A549 (cell line): ENCODE measurements around the gene CETN3. TPM values are rescaled to one million over a fixed set of nuclear protein-coding genes. Genes with fewer than 3 reads are reported as not detected.

Source experiments
- ATAC-seq, 2 experiments: fragments of 200-7000 bp in 1 of 2; fragments of >200 bp in 1 of 2; cut with Nextera tagmentation in 1 of 2; cut with Tn5 transposase in 1 of 2; 3 replicates each; pipeline versions ENCODE4 v1.8.0 to v1.9.1; 2018 to 2020; ENCODE audit warnings: mild to moderate bottlenecking in 1 of 2, moderate library complexity in 1 of 2
- CTCF ChIA-PET: fragments of 300-600 bp; sonication (Branson Sonifier 250); formaldehyde crosslinking; extraction: SDS; loops from one replicate; lab custom pipeline; 2021; ENCODE audit warnings: antibody characterized with exemption, inconsistent platforms; lab: Yijun Ruan, JAX
- POLR2A ChIA-PET: fragments of 350-600 bp; formaldehyde crosslinking; extraction: SDS; loops from one replicate; lab custom pipeline; 2021; ENCODE audit warnings: antibody characterized with exemption, inconsistent platforms; lab: Yijun Ruan, JAX
- DNase-seq, 2 experiments: peaks; one replicate each; pipeline versions ENCODE4 v3.0.0 to v3.0.0-alpha.2; 2011 to 2016; ENCODE audit warnings: low read depth in 1 of 2, low spot score in 1 of 2
- FAIRE-seq: peaks from 2 replicates; lab custom pipeline; 2011; peaks lifted over from hg19 to GRCh38; lab: Jason Lieb, UNC
- H3K27ac ChIP-seq, 2 experiments: fragments of >200 bp; sonication (Bioruptor Twin); formaldehyde crosslinking; 3 replicates each; pipeline ENCODE4 v1.5.1; 2016 to 2017
- H3K4me1 ChIP-seq: fragments of >200 bp; sonication (Bioruptor Twin); formaldehyde crosslinking; 3 replicates; pipeline ENCODE4 v1.6.1; 2016
- H3K4me2 ChIP-seq: fragments of >200 bp; sonication (Bioruptor Twin); formaldehyde crosslinking; 3 replicates; pipeline ENCODE4 v1.6.1; 2016
- H3K4me3 ChIP-seq: fragments of >200 bp; sonication (Bioruptor Twin); formaldehyde crosslinking; 3 replicates; pipeline ENCODE4 v1.5.1; 2016
- H3K9me3 ChIP-seq: fragments of >200 bp; sonication (Bioruptor Twin); formaldehyde crosslinking; 3 replicates; pipeline ENCODE4 v1.6.1; 2016
- BCL3 ChIP-seq: fragments of >200 bp; sonication (Bioruptor Twin); formaldehyde crosslinking; IDR thresholded peaks from 3 replicates; pipeline ENCODE4 v1.6.1; 2016
- CHD2 ChIP-seq: fragments of 150-350 bp; IDR thresholded peaks from 2 replicates; pipeline ENCODE4 v1.6.1; 2014; ENCODE audit warnings: low read length; ENCODE audit not compliant: partially characterized antibody
- EHMT2 ChIP-seq: fragments of 200-600 bp; sonication (generic); IDR thresholded peaks from 2 replicates; pipeline ENCODE4 v1.6.1; 2016; ENCODE audit warnings: antibody characterized with exemption, low read depth, mild to moderate bottlenecking, moderate library complexity
- ESRRA ChIP-seq: fragments of 150-350 bp; IDR thresholded peaks from 2 replicates; pipeline ENCODE4 v1.6.1; 2014; ENCODE audit warnings: mild to moderate bottlenecking, low read length, borderline replicate concordance
- FOSL2 ChIP-seq, 2 experiments: fragments of 450-650 bp in 1 of 2; fragments of >200 bp in 1 of 2; sonication (Bioruptor Twin) in 1 of 2; formaldehyde crosslinking; IDR thresholded peaks; 2 replicates each; pipeline versions ENCODE4 v1.5.0 to v1.6.1; 2016 to 2020; ENCODE audit warnings: mild to moderate bottlenecking in 1 of 2, moderate library complexity in 1 of 2
- GATA3 ChIP-seq: IDR thresholded peaks from 2 replicates; pipeline ENCODE4 v1.6.1; 2012; ENCODE audit warnings: borderline replicate concordance
- JUNB ChIP-seq: fragments of >200 bp; sonication (Bioruptor Twin); formaldehyde crosslinking; IDR thresholded peaks from 2 replicates; pipeline ENCODE4 v1.6.1; 2016
- KDM1A ChIP-seq: fragments of 200-600 bp; sonication (generic); IDR thresholded peaks from 2 replicates; pipeline ENCODE4 v1.6.1; 2016; ENCODE audit warnings: low read depth, mild to moderate bottlenecking
- MAFK ChIP-seq: fragments of 450-650 bp; IDR thresholded peaks from 2 replicates; pipeline ENCODE4 v1.6.1; 2014; ENCODE audit not compliant: partially characterized antibody
- MAZ ChIP-seq: fragments of 150-350 bp; IDR thresholded peaks from 2 replicates; pipeline ENCODE4 v1.6.1; 2014; ENCODE audit warnings: antibody characterized with exemption, low read depth, low read length, borderline replicate concordance
- RAD21 ChIP-seq, 2 experiments: fragments of >200 bp in 1 of 2; sonication (Bioruptor Twin) in 1 of 2; formaldehyde crosslinking in 1 of 2; IDR thresholded peaks in 1 of 2; conservative IDR thresholded peaks in 1 of 2; 2 replicates in 1 of 2; 3 replicates in 1 of 2; pipeline ENCODE4 v1.6.1; 2012 to 2018; ENCODE audit warnings: inconsistent platforms in 1 of 2
- REST ChIP-seq: fragments of 200-600 bp; sonication (generic); IDR thresholded peaks from 2 replicates; pipeline ENCODE4 v1.6.1; 2016; ENCODE audit warnings: antibody characterized with exemption, mild to moderate bottlenecking, moderate library complexity
- TP53 ChIP-seq: fragments of 250-450 bp; sonication (Bioruptor Pico); IDR thresholded peaks from 2 replicates; pipeline ENCODE4 v1.5.0; 2021; ENCODE audit warnings: mild to moderate bottlenecking, moderate library complexity
- ZFP36 ChIP-seq: fragments of 450-650 bp; IDR thresholded peaks from 2 replicates; pipeline ENCODE4 v1.6.1; 2014; ENCODE audit warnings: borderline replicate concordance; ENCODE audit not compliant: partially characterized antibody
- ZNF302 ChIP-seq: fragments of 250-450 bp; sonication (Bioruptor Pico); IDR thresholded peaks from 2 replicates; pipeline ENCODE4 v1.9.0; 2021; ENCODE audit warnings: inconsistent platforms, mild to moderate bottlenecking, moderate library complexity
- WGBS: methylation state at CpG from one replicate; pipeline ENCODE4 v1.1.6; 2017; ENCODE audit errors: missing lambda C conversion rate; 5-methylcytosine and 5-hydroxymethylcytosine counted together
- polyA plus RNA-seq, 4 experiments: library from polyadenylated mRNA; depleted of rRNA in 3 of 4; stranded (reverse); fragments of >200 nt; fragmentation: RNase III in 1 of 4; extraction: RNeasy Plus Mini Kit Qiagen cat#74134 plus additional on column Dnase treatment in 1 of 4; gene quantifications; 2 replicates in 3 of 4; 3 replicates in 1 of 4; pipeline ENCODE4 v1.2.3, GENCODE V29; 2011 to 2017
- TF ChIP-seq, protein P1 (sequence below): fragments of >200 bp; sonication (Bioruptor Twin); formaldehyde crosslinking; IDR thresholded peaks from 2 replicates; pipeline ENCODE4 v1.6.1; 2016

CETN3 gene
- polyA plus RNA-seq, 2 of the 4 experiments (the other 2 are of a cell fraction): 49.9 to 50.8 TPM

DNA sequence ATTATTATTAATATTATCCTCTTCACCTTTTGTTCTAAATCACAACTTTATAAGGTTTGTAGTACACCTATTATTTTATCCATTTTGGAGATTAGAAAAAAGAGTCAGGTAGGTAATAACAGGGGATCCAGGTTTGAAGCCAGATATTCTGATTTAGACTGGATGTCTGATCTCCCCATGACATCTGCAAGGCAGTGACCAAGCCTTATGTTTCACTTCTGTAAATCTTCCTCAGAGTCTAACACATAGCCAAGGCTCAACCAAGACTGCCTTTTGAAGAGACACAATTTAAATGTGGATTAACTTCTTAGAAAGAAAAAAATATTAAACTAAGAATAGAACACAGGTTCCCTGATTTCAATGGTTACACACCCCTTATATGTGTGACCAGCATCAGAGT is 44.2 kb downstream of the CETN3 start (continued):
- TF ChIP-seq TP53 (CRISPR knock-in tag) (no peak), REST (no peak), ZNF302 (CRISPR knock-in tag) (no peak), ESRRA (no peak), RAD21 (conservative IDR thresholded peaks at IDR 0.05 in 1 of 2, IDR thresholded peaks at IDR 0.05 in 1 of 2) (no peak), MAZ (no peak), EHMT2 (no peak)
- TF ChIP-seq, all 56 proteins: peak for 0

GRCh38 chr5:90359073-90359920 is 50.3 kb downstream of the CETN3 start:
- no peak for TF ChIP-seq JUNB
- no peak for TF ChIP-seq ZFP36
- no peak for TF ChIP-seq FOSL2 (IDR thresholded peaks at IDR 0.05)
- no peak for TF ChIP-seq FOSL2 (CRISPR knock-in tag; IDR thresholded peaks at IDR 0.05)
- TF ChIP-seq GATA3: no peak
- TF ChIP-seq KDM1A: no peak
- no peak for TF ChIP-seq MAFK
- TF ChIP-seq, protein P1, sequence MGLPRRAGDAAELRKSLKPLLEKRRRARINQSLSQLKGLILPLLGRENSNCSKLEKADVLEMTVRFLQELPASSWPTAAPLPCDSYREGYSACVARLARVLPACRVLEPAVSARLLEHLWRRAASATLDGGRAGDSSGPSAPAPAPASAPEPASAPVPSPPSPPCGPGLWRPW: no peak
- TF ChIP-seq BCL3: no peak
- POLR2A ChIA-PET: no interaction called here
- no peak for FAIRE-seq

GRCh38 chr5:90356622-90357021 is 52.9 kb downstream of the CETN3 start:
- DNase-seq (no peak), ATAC-seq (no peak), FAIRE-seq (no peak)
- no peaks in the 10 kb centered on the region for H3K9me3 ChIP-seq
- POLR2A ChIA-PET: no interaction called here
- H3K27ac ChIP-seq: no peak overlapping the region
- H3K4me1 ChIP-seq: no peaks in the 10 kb centered on the region
- TF ChIP-seq FOSL2 (IDR thresholded peaks at IDR 0.05): no peak
- no peak for TF ChIP-seq FOSL2 (CRISPR knock-in tag; IDR thresholded peaks at IDR 0.05)
- no peak for TF ChIP-seq CHD2
- no peak overlapping the region for H3K4me3 ChIP-seq
- no peak overlapping the region for H3K4me2 ChIP-seq
- 13% methylated on average over 6 of the region's 6 CpGs for WGBS
- CTCF ChIA-PET: no interaction called here

More at GRCh38 chr5:90359073-90359920, 50.3 kb downstream of the CETN3 start:
- Histone ChIP-seq H3K4me2 (no peak overlapping the region), H3K27ac (no peak overlapping the region), H3K4me3 (no peak overlapping the region), H3K4me1 (no peaks in the 10 kb centered on the region), H3K9me3 (no peaks in the 10 kb centered on the region)
- WGBS: 24% methylated on average over 7 of the region's 7 CpGs
- DNase-seq (no peak), ATAC-seq (no peak)
- CTCF ChIA-PET: interaction anchor here (0.6 to 1.0 kb wide), 2 partner anchors 16 to 74 kb away, joined by 3 read pairs; no protein-coding TSS in a partner anchor
